ENCODE results near the gene ST8SIA4. TPM values are rescaled to one million over a fixed set of nuclear protein-coding genes. Genes with fewer than 3 reads are reported as not detected.

The ST8SIA4 gene
- total and polyA plus RNA-seq, 7 donors: 0.27 to 2.5 (median 0.77) TPM

DNA sequence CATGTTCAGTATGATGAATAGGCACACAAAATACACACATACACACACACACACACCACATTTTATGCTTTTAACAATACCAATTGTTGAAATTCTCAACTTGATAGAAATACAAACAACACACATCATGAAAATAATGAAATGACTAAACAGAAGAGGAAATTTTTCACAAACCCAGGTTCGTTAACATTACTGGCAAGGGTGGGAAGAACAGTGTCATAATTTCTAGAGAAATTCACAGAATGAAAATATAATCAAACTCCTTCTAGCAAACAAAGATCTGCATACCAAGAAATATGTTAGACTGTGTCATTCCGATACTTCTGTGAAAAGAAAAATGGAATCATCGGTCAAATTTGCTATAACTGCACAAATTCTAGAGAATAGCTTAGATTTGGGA, 41.9 kb downstream of the ST8SIA4 start:
- H3K4me3 ChIP-seq: no peak overlapping the region
- H3K9me3 ChIP-seq: no peaks in the 10 kb centered on the region
- DNase-seq (no peak), ATAC-seq (no peak)
- no peaks in the 10 kb centered on the region for H3K4me1 ChIP-seq
- H3K27ac ChIP-seq: no peak overlapping the region
- TF ChIP-seq CTCF (IDR thresholded peaks at IDR 0.05): no peak
- H3K36me3 ChIP-seq (ENCODE audit: insufficient read depth in 1 of 2, low read depth in 1 of 2): no peaks in the 10 kb centered on the region
- H3K27me3 ChIP-seq (ENCODE audit: insufficient read depth in 3 of 3, low read length in 2 of 3): no peaks in the 10 kb centered on the region
- WGBS, 3 donors: 92 to 96% (median 95%) methylated on average over 3 of the region's 3 CpGs
- intact Hi-C loops (cut with DNase I): no loop called here

DNA sequence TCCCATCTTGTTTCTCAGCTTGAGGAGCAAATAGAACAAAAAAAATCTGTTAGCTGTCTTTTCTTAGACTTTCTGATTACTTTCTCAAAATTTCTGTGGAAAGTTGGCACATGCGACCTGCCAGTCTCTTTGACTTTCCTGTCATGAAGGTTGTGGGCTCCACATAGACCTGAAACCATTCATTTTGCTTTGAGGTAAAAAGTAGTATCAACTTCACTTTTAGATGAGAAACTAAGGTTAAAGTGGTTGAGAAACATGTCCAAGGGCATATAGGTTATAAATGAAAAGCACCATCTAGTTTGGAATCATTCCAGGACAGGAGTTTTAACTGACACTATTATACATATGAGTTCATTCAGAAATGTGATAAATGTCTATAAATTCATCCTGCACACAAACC, 42.7 kb downstream of the ST8SIA4 start:
- no peak overlapping the region for H3K27ac ChIP-seq
- H3K36me3 ChIP-seq (ENCODE audit: insufficient read depth in 1 of 2, low read depth in 1 of 2): no peaks in the 10 kb centered on the region
- ATAC-seq (no peak), DNase-seq (no peak)
- TF ChIP-seq CTCF (IDR thresholded peaks at IDR 0.05): no peak
- intact Hi-C loops (cut with DNase I): no loop called here
- 92 to 95% (median 94%) methylated on average over 1 of the region's 1 CpG for WGBS, 3 donors
- H3K4me1 ChIP-seq: no peaks in the 10 kb centered on the region
- H3K27me3 ChIP-seq (ENCODE audit: insufficient read depth in 3 of 3, low read length in 2 of 3): no peaks in the 10 kb centered on the region
- H3K9me3 ChIP-seq: no peaks in the 10 kb centered on the region
- no peak overlapping the region for H3K4me3 ChIP-seq

- no peak for DNase-seq
- WGBS, 3 donors: 74 to 86% (median 79%) methylated on average over 1 of the region's 1 CpG
These were observed 44.0 kb downstream of the ST8SIA4 start for GRCh38 chr5:100858987-100859545.

DNA sequence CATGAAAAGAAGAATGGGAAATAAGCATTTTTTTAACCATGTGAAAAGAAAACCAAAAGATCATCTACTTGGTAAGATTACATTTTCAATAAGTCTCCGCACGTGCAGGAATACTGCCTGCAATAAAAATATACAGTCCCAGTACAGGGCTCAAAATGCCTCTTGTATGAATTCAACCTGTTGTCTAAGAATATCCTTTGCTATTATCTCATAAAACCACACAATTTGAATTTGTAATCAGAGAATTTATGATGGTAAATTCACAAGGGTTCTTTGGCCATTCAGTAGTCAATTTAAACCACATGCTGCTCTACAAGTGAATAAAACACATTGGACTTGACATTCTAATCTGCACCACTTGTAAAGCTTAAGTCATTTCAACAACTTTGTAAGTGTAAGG, 46.6 kb downstream of the ST8SIA4 start:
- intact Hi-C loops (cut with DNase I): no loop called here
- DNase-seq (no peak), ATAC-seq (no peak)
- H3K4me1 ChIP-seq: no peaks in the 10 kb centered on the region
- no peak for TF ChIP-seq CTCF (IDR thresholded peaks at IDR 0.05)
- WGBS, 3 donors: 83 to 92% (median 86%) methylated on average over 2 of the region's 2 CpGs
- H3K36me3 ChIP-seq (ENCODE audit: insufficient read depth in 1 of 2, low read depth in 1 of 2): no peaks in the 10 kb centered on the region
- no peak overlapping the region for H3K27ac ChIP-seq
- no peaks in the 10 kb centered on the region for H3K9me3 ChIP-seq
- no peaks in the 10 kb centered on the region for H3K27me3 ChIP-seq (ENCODE audit: insufficient read depth in 3 of 3, low read length in 2 of 3)
- no peak overlapping the region for H3K4me3 ChIP-seq

More at GRCh38 chr5:100858987-100859545, 44.0 kb downstream of the ST8SIA4 start:
- Histone ChIP-seq H3K27ac (no peak overlapping the region), H3K36me3 (ENCODE audit: insufficient read depth in 1 of 2, low read depth in 1 of 2) (no peaks in the 10 kb centered on the region), H3K4me1 (no peaks in the 10 kb centered on the region), H3K27me3 (ENCODE audit: insufficient read depth in 3 of 3, low read length in 2 of 3) (no peaks in the 10 kb centered on the region), H3K9me3 (no peaks in the 10 kb centered on the region), H3K4me3 (no peak overlapping the region)
- intact Hi-C loops (cut with DNase I): no loop called here
- TF ChIP-seq CTCF (IDR thresholded peaks at IDR 0.05): no peak
- no peak for ATAC-seq

DNA sequence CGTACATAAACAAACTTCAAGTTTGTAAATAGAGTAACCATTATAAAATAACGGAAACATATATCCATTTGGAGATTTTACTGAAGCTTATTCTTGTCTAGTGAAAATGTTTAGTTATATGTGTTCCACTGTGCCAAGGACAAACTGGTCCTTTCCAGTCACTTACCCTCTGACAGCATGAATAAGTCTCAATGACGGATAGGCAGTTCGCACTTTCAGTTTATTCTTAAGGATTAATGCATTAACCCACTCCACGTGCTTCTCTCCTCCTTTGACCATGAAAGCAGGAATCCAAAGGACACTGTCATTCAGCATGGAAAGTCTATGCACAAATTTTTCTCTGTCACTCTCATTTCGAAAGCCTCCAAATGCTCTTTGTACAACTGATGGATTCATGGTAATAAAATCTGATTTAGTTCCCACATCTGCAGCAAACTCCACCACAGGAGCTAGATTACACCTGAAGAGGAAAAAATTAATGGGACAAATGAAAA, 47.1 kb downstream of the ST8SIA4 start:
- Histone ChIP-seq H3K36me3 (ENCODE audit: insufficient read depth in 1 of 2, low read depth in 1 of 2) (no peaks in the 10 kb centered on the region), H3K27me3 (ENCODE audit: insufficient read depth in 3 of 3, low read length in 2 of 3) (no peaks in the 10 kb centered on the region), H3K4me1 (no peaks in the 10 kb centered on the region), H3K9me3 (no peaks in the 10 kb centered on the region), H3K27ac (no peak overlapping the region), H3K4me3 (no peak overlapping the region)
- no peak for TF ChIP-seq CTCF (IDR thresholded peaks at IDR 0.05)
- intact Hi-C loops (cut with DNase I): no loop called here
- DNase-seq (no peak), ATAC-seq (no peak)
- 69 to 80% (median 78%) methylated on average over 6 of the region's 6 CpGs for WGBS, 3 donors

All from psoas muscle (tissue), 8 donors.